HG03280 (cell line): Measurements from ENCODE around the gene SLIT1.

Experiments
- ATAC-seq: cut with Tn5 transposase; IDR thresholded peaks from one replicate; pipeline ENCODE4 v1.9.1; 2021; ENCODE audit warnings: mild to moderate bottlenecking, moderate library complexity; ENCODE audit not compliant: unreplicated experiment

Gene SLIT1

DNA sequence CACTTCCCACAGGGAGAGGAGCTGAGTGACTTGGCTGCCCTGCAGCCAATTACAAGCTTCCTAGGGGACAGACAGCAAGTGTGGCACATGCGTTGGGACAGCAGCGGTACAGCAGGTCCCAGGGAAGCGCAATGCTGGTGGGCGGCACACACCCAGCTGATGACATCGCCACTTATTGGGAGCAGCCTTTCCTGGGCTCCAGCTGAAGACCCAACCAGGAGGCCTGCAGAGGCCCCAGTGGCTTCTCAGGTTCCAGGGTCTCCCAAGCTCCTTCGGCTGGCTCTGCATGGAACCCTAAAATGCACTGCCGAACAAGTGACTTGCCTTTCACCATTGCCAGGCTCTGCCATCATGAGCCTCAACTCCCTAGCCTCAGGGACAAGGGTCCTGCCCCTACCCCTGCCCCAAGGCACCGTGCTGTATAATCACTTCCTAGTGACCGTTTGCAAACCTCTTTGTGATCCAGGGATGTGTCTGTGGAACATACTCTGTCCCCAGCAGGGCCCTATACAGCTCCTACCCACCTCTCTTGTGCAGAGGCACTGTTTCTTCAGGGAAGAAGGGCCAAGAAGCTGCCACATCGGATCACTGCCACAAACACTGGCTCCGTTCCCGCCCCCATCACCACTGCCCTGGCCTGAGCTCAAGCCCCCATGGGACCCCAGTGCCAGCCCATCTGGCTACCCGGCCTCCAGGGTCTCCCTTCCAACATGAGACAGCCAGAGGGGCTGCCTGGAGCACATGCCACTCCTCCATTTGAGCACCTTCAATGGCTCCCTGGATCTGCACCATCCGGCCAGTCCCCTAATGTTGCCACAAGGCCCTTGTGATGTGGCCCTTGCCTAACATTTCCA lies 19.3 kb upstream of the SLIT1 start:
- no peak for ATAC-seq

- no peak for ATAC-seq
These were observed 17.5 kb upstream of the SLIT1 start for GRCh38 chr10:97203220-97203619.

DNA sequence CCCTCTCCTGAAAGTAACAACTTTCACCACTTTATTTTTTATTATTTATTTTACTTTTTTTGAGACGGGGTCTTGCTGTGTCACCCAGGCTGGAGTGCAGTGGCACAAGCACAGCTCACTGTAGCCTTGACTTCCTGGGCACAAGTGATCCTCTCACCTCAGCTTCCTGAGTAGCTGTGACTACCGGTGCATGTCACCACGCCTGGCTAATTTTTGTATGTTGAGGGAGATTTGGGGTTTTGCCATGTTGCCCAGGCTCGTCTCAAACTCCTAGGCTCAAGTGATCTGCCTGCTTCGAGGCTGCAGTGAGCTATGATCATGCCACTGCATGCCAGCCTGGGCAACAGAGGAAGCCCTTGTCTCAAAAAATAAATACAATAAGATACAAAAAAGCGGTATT lies 14.9 kb upstream of the SLIT1 start:
- no peak for ATAC-seq

GRCh38 chr10:97199152-97199551 lies 13.4 kb upstream of the SLIT1 start:
- no peak for ATAC-seq

- ATAC-seq, result no peak
These were observed 11.3 kb upstream of the SLIT1 start for GRCh38 chr10:97197030-97197500.

GRCh38 chr10:97196223-97197029 lies 10.7 kb upstream of the SLIT1 start:
- ATAC-seq, result peak; percentile 67

DNA sequence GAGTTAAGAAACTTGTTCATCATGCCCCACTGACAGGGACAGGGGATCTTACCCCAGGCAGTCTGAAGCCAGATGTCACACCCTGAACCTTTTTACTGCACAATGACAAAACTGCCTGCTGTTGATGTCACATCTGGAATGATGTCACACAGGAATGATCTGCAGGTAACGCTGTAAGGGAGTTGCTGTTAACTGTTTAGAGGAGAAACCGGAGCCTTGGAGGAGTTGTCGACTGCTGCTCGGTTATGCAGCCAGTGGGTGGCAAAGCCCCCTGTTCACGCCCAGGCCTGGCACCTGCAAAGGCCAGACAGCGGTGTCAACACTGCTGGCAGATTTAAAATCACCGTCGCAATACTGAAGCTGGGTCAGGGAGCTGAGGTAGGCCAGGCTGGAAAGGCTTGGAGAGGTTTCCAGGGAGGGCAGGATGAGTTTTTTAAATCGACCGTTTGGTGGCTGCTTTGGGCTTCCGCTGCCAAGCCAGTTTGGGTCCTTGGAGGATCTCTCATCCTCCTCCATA lies 10.0 kb upstream of the SLIT1 start:
- no peak for ATAC-seq

DNA sequence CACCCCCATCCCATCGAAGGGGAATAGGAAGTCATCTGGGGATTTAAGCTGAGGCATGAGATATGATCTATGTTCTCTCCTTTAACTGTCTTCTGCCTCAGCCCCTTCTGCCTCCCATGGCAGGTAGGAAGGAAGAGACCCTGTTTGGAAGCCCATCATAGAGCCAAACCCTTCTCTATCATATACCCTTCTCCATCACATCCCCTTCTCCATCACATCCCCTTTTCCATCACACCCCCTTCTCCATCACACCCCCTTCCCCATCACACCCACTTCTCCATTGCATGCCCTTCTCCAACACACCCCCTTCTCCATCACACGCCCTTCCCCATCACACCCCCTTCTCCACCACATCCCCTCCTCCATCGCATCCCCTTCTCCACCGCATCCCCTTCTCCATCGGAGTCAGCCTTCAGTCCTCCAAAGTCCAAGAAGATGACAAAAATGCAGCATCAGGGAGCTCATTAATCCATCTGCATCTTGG lies 7.2 kb upstream of the SLIT1 start:
- no peak for ATAC-seq

GRCh38 chr10:97190450-97190849 lies 4.7 kb upstream of the SLIT1 start:
- no peak for ATAC-seq

- no peak for ATAC-seq
These were observed 2.5 kb upstream of the SLIT1 start for GRCh38 chr10:97188261-97188711.

DNA sequence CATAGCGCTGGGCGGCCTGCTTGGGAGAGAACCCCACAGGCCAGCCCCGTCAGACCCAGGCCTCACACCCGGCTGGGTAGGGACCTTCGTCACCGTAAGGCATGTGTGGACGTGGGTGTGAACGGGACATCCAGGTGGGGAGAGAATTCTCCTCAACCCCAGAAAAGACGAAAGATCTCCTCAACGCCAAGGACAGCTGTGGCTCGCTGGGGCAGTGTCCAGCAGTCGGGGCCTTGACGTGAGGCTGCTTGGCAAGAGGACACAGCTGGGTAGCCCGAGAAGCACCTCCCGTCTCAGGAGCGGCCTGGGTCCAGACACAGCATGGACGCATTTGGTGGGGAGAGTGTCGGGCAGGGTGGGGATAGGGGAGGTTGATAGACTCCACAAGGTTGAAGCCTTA lies 1.2 kb upstream of the SLIT1 start:
- no peak for ATAC-seq

- ATAC-seq, result no peak
These were observed 811 bp downstream of the SLIT1 start for GRCh38 chr10:97184971-97185325.

GRCh38 chr10:97183314-97183713 lies 2.4 kb downstream of the SLIT1 start:
- no peak for ATAC-seq

DNA sequence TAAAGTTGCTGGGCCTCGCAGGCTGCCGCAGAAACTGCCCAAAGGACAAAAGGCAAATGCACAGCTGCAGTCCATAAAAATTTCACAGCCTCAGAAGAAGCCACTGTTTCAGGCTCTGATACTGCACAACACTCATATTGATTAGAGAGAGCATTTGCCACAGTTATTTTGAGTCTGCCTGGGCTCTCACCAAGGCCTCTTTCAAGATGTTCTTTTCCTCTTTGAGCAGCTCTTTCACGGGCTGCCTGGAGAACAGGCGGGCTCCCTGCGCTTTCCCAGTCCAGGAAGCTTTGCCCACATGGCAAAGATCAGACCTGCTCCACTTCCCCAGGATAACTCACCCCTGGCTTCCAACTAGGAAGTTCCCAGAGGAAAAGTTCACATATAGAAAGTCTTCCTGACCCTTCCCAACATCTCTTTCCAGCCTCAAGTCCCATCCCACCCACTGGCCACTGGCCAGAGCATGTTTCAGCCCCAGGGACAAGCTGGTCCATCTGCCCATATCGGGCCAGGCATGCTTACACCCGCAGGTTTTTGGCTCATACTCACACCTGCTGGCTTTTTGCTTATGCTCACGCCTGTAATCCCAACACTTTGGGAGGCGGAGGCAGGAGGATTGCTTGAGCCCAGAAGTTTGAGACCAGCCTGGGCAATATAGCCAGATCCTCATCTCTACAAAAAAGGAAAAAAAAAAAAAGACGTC lies 3.3 kb downstream of the SLIT1 start:
- no peak for ATAC-seq

DNA sequence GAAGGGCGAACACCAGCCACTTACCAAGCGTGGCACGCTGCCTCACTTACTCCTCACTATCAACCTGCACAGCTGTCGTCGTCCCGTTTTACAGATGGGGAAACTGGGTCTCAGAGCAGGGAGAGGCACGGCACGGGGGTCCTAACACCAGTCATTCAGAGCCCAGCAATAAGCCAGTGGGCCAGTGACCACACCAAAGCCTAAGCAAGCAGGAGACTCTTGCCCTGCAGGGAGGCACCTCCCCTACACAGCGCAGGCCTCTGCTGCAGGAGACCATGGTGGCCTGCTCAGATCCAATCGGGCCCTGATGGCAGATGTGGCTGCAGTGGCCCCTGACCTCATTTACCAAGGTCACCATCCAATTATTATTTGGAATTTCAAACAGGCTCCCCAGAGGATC lies 4.8 kb downstream of the SLIT1 start:
- no peak for ATAC-seq

DNA sequence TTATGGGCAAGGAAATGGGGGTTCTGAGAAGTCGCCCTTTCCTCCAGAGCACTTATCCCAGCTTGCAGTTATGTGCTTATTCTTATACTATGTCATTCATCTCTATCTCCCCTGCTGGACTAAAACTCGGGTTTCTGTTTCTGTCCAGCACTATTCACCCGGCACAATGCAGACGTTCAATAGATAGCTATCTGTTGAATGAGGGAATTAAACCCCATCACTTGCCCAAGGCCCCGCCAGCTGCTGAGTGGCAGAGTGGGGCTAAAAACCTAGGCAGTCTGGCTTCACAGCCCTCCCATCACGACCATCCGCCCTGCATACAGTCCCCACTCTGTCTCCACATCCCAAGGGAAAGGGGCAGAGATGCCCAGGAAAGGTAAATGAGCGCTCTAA lies 5.4 kb downstream of the SLIT1 start:
- ATAC-seq, result no peak

- no peak for ATAC-seq
These were observed 5.9 kb downstream of the SLIT1 start for GRCh38 chr10:97179731-97180362.

DNA sequence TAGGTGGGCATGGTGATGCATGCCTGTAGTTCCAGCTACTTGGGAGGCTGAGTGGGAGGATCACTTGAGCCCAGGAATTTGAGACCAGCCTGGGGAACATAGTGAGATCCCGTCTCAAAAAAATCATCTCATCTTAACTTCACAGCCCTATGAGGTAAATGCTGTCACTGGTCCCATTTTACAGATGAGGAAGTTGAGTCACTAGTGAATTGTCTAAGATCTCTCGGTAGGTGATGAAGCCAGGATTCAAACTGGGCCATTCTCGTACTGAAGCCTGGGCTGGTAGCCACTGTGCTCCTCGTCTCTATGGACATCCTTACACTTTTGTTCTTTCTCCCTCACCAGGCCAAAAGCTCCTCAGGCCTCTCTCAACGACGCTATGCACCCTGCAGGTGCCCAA lies 6.4 kb downstream of the SLIT1 start:
- ATAC-seq, result no peak

DNA sequence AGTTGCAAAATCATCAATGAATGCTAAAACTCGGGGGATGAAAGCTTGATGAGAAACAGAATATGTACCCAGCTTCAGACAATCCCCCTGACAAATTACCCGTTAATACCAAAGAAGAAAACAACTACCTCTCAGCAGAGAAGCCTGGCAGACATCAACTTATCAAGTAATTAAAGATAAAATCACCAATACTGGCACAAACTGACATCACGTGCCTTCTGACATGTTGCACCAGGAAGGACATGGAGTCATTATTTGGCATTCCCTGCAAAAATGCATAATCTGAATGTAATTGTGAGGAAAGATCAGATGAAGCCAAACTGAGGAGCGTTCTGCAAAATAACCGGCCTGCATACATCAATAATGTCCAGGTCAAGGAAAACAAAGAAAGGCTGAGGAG lies 7.7 kb downstream of the SLIT1 start:
- ATAC-seq, result no peak

- ATAC-seq, result no peak
These were observed 9.5 kb downstream of the SLIT1 start for GRCh38 chr10:97176226-97176625.

GRCh38 chr10:97175586-97175985 lies 10.2 kb downstream of the SLIT1 start:
- no peak for ATAC-seq
